Neuron (in vitro differentiated cells): Measurements from ENCODE around the gene SRGAP3.

Experiments used
- H2AFZ ChIP-seq: one replicate; pipeline ENCODE4 v1.6.1; 2013; ENCODE audit warnings: low read depth, mild to moderate bottlenecking, inconsistent platforms, low read length, moderate library complexity
- H3K27me3 ChIP-seq: one replicate; pipeline ENCODE4 v1.6.1; 2013; ENCODE audit warnings: low read length; ENCODE audit not compliant: insufficient read depth
- H3K36me3 ChIP-seq: one replicate; pipeline ENCODE4 v1.6.1; 2013; ENCODE audit warnings: low read length; ENCODE audit not compliant: insufficient read depth
- H3K4me1 ChIP-seq: one replicate; pipeline ENCODE4 v1.6.1; 2013; ENCODE audit warnings: low read length; ENCODE audit not compliant: insufficient read depth
- H3K4me3 ChIP-seq: 2 replicates; pipeline ENCODE4 v1.5.1; 2013; ENCODE audit warnings: mild to moderate bottlenecking, low read length, moderate library complexity
- H3K9me3 ChIP-seq: one replicate; pipeline ENCODE4 v1.6.1; 2013; ENCODE audit warnings: low read length

SRGAP3 gene

GRCh38 chr3:9213019-9213634 is 36.3 kb downstream of the SRGAP3 start:
- no peaks in the 10 kb centered on the region for H3K27me3 ChIP-seq
- H3K36me3 ChIP-seq, result peaks cover 13% of the 10 kb centered on the region
- H3K4me3 ChIP-seq, result no peak overlapping the region
- H2AFZ ChIP-seq, result no peak overlapping the region
- H3K9me3 ChIP-seq, result no peaks in the 10 kb centered on the region
- H3K4me1 ChIP-seq, result peaks cover 14% of the 10 kb centered on the region

DNA sequence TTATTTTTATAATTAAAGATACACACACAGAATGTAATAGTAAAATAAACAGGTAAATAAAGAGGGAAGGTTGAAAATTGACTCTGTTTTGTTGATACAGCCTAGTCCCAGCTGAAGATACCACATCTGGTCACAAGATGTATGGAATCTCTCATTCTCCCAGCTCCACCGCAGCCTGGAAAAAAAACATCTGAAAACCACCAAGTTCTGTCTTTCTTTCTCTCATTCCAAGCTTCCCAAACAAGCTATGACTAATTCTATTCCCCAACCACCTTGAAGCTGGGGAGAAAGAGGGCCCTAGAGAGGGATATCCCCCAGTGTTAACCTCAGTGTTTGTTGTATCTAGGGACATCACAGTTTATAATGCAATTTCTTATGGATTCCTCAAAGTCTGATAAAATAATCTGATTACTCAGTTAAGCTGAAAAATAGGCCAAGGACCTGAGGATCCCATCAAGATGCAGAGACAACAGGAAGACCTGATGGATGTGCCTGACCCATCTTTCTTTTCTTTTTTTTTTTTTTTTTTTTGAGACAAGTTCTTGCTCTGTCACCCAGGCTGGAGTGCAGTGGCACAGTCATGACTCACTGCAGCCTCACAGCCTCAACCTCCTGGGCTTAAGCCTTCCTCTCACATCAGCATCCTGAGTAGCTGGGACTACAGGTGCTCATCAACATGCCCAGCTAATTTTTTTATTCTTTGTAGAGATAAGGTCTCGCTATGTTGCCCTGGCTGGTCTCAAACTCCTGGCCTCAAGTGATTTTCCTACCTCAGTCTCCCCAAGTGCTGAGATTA is 38.1 kb downstream of the SRGAP3 start:
- H3K36me3 ChIP-seq, result peaks cover 14% of the 10 kb centered on the region
- H2AFZ ChIP-seq, result no peak overlapping the region
- H3K4me3 ChIP-seq, result no peak overlapping the region
- peaks cover 11% of the 10 kb centered on the region for H3K4me1 ChIP-seq
- H3K9me3 ChIP-seq, result no peaks in the 10 kb centered on the region
- no peaks in the 10 kb centered on the region for H3K27me3 ChIP-seq

DNA sequence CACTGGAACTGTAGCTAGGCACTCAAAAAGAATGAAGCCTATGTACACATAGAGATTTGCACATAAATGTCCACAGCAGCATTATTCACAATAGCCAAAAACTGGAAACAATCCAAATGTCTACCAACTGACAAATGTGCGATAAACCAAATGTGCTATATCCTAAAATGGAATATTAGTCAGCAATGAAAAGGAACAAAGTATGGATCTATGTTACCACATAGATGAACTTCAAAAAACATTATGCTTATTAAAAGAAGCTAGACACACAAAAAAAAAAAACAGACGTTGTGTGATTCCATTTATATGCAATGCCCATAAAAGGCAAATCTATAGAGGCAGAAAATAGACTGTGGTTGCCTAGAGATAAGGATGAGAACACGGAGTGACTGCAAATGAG is 39.7 kb downstream of the SRGAP3 start:
- Histone ChIP-seq H3K36me3 (peaks cover 14% of the 10 kb centered on the region), H2AFZ (no peak overlapping the region), H3K9me3 (no peaks in the 10 kb centered on the region), H3K4me3 (no peak overlapping the region), H3K27me3 (no peaks in the 10 kb centered on the region), H3K4me1 (peaks cover 21% of the 10 kb centered on the region)

DNA sequence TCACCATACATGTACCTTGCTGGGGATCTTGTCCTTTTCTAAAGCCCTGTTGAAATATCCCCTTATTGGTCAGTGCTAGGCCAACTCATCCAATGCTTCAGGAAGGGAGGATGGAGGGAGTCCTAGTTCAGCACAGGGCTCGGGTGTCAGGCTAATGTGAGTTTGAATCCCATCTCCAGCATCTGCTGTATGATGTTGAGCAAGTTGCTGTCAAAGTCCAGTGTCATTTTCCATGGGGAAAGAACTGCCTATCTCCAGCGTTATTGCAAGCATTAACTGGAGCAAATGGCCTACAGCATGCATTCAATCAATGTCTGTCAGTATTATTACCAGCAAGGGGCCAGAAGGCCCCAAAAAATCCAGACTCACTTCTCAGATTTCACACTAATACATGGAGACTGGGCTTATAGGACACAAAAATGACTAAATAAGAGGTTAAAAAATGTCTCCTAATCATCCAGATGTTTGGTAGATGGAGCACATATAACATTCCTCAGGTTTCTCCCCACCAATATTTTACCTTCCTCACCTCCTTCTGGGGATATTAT is 40.8 kb downstream of the SRGAP3 start:
- Histone ChIP-seq H3K9me3 (no peaks in the 10 kb centered on the region), H3K27me3 (no peaks in the 10 kb centered on the region), H2AFZ (no peak overlapping the region), H3K36me3 (peaks cover 14% of the 10 kb centered on the region), H3K4me3 (no peak overlapping the region), H3K4me1 (peaks cover 30% of the 10 kb centered on the region)

- Histone ChIP-seq H3K27me3 (no peaks in the 10 kb centered on the region), H2AFZ (no peak overlapping the region), H3K4me1 (peaks cover 45% of the 10 kb centered on the region), H3K4me3 (no peak overlapping the region), H3K9me3 (no peaks in the 10 kb centered on the region), H3K36me3 (peaks cover 11% of the 10 kb centered on the region)
Measured at GRCh38 chr3:9207116-9207763, 42.2 kb downstream of the SRGAP3 start.

- Histone ChIP-seq H3K4me1 (peaks cover 54% of the 10 kb centered on the region), H3K27me3 (no peaks in the 10 kb centered on the region), H2AFZ (no peak overlapping the region), H3K36me3 (peaks cover 11% of the 10 kb centered on the region), H3K4me3 (no peak overlapping the region), H3K9me3 (no peaks in the 10 kb centered on the region)
Measured at GRCh38 chr3:9206287-9206686, 43.2 kb downstream of the SRGAP3 start.

DNA sequence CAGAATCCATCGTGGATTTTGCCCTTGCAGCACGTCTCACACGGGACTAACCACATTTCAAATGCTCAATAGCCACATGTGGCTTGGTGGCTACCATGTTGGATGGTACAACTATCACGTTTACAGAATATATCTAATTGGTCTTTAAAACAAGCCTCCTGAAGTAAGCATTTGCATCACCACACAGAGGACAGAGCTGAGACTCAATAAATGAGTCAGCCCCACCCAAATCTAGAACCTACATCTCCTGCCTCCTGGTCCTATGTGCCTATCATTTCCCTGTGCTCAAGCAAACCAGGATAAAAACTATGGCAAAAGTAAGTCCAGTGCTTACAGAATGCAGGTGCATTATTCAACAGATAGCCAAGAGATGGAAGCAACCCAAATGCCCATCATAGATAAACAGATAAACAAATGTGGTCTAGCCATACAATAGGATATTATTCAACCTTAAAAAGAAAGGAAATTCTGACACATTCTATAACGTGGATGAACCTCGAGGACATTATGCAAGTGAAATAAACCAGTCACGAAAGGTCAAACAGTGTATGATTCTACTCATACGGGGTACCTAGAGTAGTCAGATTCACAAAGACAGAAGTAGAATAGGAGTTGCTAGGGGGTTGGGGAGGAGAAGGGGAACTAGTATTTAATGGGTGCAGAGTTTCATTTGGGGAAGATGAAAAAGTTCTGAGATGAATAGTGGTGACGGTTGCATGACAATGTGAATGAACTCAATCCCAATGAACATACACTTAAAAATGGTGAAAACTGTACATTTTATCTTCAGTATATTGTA is 43.9 kb downstream of the SRGAP3 start:
- Histone ChIP-seq H2AFZ (no peak overlapping the region), H3K4me1 (peaks cover 62% of the 10 kb centered on the region), H3K27me3 (no peaks in the 10 kb centered on the region), H3K9me3 (no peaks in the 10 kb centered on the region), H3K4me3 (no peak overlapping the region), H3K36me3 (peaks cover 11% of the 10 kb centered on the region)

DNA sequence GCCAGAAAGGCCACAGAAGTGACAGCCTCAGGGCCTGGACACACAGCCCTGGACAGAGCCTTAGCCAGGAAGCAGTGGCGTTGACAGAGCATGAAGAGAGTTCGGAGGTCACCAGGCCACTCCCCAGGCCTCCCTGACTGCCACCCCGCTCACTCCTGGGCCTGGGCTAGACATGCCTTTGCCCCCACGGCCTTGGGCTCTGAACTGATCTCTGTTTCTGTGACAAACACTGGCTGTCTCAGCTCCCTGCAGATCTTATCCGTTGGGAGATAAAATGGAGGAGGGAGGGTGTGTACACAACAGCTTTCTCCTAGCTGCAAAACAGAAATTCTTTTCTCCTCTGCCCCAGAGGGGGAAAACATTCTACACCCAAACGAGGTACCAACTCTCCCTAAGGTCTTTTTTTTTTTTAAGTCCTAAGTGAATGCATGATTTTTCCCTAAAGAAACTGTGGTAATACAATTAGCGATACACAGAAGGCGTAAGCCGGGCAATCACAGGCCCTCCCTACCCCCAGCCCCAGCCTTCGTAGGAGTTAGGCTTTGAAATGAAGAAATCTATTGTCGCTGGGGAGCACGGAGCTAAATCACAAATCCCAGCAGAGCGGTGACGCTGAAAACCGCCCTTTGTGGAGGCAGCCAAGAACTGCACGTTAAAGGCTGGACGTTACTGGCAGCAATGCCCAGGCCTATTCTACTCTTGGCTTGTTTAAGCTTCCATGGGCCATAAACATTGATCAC is 45.0 kb downstream of the SRGAP3 start:
- no peak overlapping the region for H2AFZ ChIP-seq
- peak overlapping the region; percentile 21 for H3K4me3 ChIP-seq
- peaks cover 73% of the 10 kb centered on the region for H3K4me1 ChIP-seq
- H3K27me3 ChIP-seq, result no peaks in the 10 kb centered on the region
- peaks cover 7% of the 10 kb centered on the region for H3K36me3 ChIP-seq
- no peaks in the 10 kb centered on the region for H3K9me3 ChIP-seq

- Histone ChIP-seq H3K9me3 (no peaks in the 10 kb centered on the region), H3K36me3 (peaks cover 3% of the 10 kb centered on the region), H2AFZ (no peak overlapping the region), H3K4me1 (peaks cover 84% of the 10 kb centered on the region), H3K4me3 (no peak overlapping the region), H3K27me3 (no peaks in the 10 kb centered on the region)
Measured at GRCh38 chr3:9203317-9203716, 46.1 kb downstream of the SRGAP3 start.

- Histone ChIP-seq H3K9me3 (no peaks in the 10 kb centered on the region), H2AFZ (no peak overlapping the region), H3K27me3 (no peaks in the 10 kb centered on the region), H3K4me1 (peaks cover 85% of the 10 kb centered on the region), H3K36me3 (no peaks in the 10 kb centered on the region), H3K4me3 (no peak overlapping the region)
Measured at GRCh38 chr3:9202546-9202945, 46.9 kb downstream of the SRGAP3 start.

GRCh38 chr3:9201955-9202354 is 47.5 kb downstream of the SRGAP3 start:
- H3K4me3 ChIP-seq, result no peak overlapping the region
- H3K27me3 ChIP-seq, result no peaks in the 10 kb centered on the region
- H3K36me3 ChIP-seq, result no peaks in the 10 kb centered on the region
- peaks cover 89% of the 10 kb centered on the region for H3K4me1 ChIP-seq
- no peaks in the 10 kb centered on the region for H3K9me3 ChIP-seq
- no peak overlapping the region for H2AFZ ChIP-seq

DNA sequence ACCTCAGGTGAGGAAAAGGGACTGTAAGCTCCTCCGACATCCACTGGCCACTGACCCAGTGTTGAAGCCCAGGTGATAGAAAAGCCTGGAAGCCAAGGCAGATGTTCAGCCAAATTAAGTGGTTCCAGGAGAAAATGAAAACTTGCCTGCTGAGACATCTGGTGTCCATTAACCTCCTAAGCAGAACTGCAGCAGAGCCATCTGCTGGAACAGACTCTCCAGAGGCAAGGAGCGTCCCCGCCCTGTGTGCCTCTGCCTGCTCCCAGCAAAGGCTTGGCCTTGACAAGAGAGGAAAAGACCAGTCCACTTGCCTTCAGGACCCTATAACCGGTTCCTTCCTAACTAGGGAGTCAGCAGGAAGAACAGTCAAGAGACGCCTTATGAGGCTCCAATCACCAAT is 48.2 kb downstream of the SRGAP3 start:
- Histone ChIP-seq H3K9me3 (no peaks in the 10 kb centered on the region), H3K4me1 (peaks cover 90% of the 10 kb centered on the region), H3K4me3 (no peak overlapping the region), H2AFZ (no peak overlapping the region), H3K27me3 (no peaks in the 10 kb centered on the region), H3K36me3 (no peaks in the 10 kb centered on the region)
